ENCODE data around the gene ZNF512. TPM values are rescaled to one million over a fixed set of nuclear protein-coding genes. Genes with fewer than 3 reads are reported as not detected.

Gene ZNF512
- total and polyA plus RNA-seq, 2 of the 13 experiments (the other 11 are each of a cell fraction or from before 2014, with no cell fraction given): 29.8 to 31.0 TPM

GRCh38 chr2:27583390-27583915 lies 611 bp downstream of the ZNF512 start (continued):
- TF ChIP-seq ZNF318 (CRISPR knock-in tag; IDR thresholded peaks at IDR 0.05) (no peak), ZFY (CRISPR knock-in tag; IDR thresholded peaks at IDR 0.05) (no peak), SSRP1 (CRISPR knock-in tag; IDR thresholded peaks at IDR 0.05) (no peak), ZNF235 (CRISPR knock-in tag; IDR thresholded peaks at IDR 0.05; ENCODE audit: borderline replicate concordance) (peak; percentile 2; the same call in 1 of the 2 replicates), NAIF1 (CRISPR knock-in tag; IDR thresholded peaks at IDR 0.05; ENCODE audit: borderline replicate concordance) (0 out of 2 replicates have a peak, but pooled peaks have one; percentile 41), AFF4 (CRISPR knock-in tag; IDR thresholded peaks at IDR 0.05) (no peak), AKNA (CRISPR knock-in tag; IDR thresholded peaks at IDR 0.05; ENCODE audit: borderline replicate concordance) (no peak), CREB1 (IDR thresholded peaks at IDR 0.05) (no peak), CREB1 (CRISPR knock-in tag; IDR thresholded peaks at IDR 0.05) (no peak), SNAPC2 (CRISPR knock-in tag; IDR thresholded peaks at IDR 0.05) (no peak), ZNF34 (CRISPR knock-in tag; IDR thresholded peaks at IDR 0.05; ENCODE audit: borderline replicate concordance) (no peak), ZNF33B (CRISPR knock-in tag; IDR thresholded peaks at IDR 0.05) (0 out of 2 replicates have a peak, but pooled peaks have one; percentile 43)
